KOPT-K1 (cell line): ENCODE measurements around the gene CCT3.
"Not testable (repeated sequence)": the region's sequence is repeated elsewhere in the genome, so short reads cannot be mapped to it uniquely, and the experiment has no call there.

Source experiments
- H3K27ac ChIP-seq: fragments of 200-600 bp; sonication (generic); 2 replicates; pipeline ENCODE4 v1.5.1; 2016; ENCODE audit warnings: antibody characterized with exemption, mild to moderate bottlenecking, low read depth, low read length; ENCODE audit not compliant: poor library complexity, severe bottlenecking
- H3K36me3 ChIP-seq: fragments of 200-600 bp; sonication (generic); 2 replicates; pipeline ENCODE4 v1.5.1; 2017; ENCODE audit warnings: antibody characterized with exemption, mild to moderate bottlenecking, low read length, moderate library complexity; ENCODE audit not compliant: insufficient read depth
- H3K9me3 ChIP-seq: fragments of 200-600 bp; sonication (generic); 2 replicates; pipeline ENCODE4 v1.5.1; 2017; ENCODE audit warnings: antibody characterized with exemption, low read length, mild to moderate bottlenecking; ENCODE audit not compliant: insufficient read depth, poor library complexity, severe bottlenecking

The CCT3 gene

DNA sequence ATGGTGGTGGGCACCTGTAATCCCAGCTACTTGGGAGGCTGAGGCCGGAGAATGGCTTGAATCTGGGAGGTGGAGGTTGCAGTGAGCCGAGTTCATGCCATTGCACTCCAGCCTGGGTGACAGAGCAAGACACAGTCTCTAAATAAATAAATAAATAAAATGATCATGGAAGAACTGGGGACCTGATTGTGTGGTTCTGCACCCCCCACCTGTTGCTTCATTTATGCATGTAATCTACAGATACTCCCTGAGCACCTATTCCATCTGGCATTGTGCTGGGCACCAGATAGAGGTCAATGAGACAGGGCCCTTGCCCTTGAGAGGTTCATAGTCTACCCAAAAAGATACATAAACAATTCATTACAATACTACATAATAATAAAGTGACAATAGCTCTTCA, 19.9 kb upstream of the CCT3 start:
- Histone ChIP-seq H3K9me3 (no peaks in the 10 kb centered on the region), H3K36me3 (no peaks in the 10 kb centered on the region), H3K27ac (no peak overlapping the region)

DNA sequence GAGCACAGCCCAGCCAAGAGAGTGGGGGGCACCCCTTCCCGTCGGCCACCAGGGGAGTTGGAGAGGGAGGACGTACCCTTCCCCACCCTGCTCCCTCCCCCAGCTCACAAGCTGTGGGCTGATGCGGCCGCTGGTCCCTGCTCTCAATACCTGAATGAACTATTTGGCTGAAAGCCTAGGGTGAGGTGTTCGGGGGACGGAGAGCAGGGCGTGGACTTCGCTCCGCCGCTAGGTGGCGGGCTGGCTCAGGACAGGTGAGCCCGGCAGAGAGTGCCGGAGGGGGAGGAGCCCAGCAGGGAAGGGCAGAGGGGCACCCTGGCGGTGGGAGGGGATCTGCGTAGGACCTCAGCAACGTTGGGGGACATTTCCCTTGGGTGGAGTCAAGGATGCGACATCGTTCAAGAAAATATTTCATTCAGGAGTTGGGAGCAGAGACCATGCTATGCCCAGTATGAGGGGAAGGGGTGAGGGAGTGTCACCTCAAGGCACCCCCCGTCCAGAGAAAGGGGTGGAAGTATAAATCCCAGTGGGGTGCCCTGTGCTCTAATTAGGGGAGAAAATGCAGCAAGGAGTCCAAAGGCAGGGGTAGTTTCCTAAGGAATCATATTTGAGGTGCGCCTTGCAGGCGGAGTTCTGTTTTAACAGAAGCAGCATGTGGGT, 18.9 kb upstream of the CCT3 start:
- Histone ChIP-seq H3K27ac (no peak overlapping the region), H3K36me3 (no peaks in the 10 kb centered on the region), H3K9me3 (no peaks in the 10 kb centered on the region)

DNA sequence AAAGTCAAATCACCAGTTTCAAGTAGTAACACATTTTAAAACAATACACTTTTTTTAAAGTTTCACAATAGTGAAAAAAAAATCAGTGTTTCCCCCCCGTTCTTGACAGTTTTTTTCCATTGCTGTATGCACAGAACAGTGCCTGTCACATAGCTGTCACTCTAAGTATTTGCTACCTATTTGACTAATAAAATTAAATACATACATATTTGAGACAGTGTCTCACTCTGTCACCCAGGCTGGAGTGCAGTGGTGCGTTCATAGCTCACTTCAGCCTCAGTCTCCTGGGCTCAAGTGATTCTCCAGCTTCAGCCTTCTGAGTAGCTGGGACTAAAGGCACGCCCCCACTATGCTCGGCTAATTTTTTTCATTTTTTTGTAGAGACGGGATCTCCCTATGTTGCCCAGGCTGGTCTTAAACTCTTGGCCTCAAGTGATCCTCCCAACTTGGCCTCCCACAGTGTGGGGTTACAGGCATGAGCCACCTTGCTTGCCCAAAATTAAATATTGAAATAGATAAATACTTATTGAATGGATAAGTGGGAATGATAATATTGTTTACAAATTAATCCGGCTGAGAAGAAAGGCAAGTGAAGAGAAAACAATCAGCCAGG, 18.3 kb upstream of the CCT3 start:
- H3K27ac ChIP-seq: no peak overlapping the region
- no peaks in the 10 kb centered on the region for H3K9me3 ChIP-seq
- H3K36me3 ChIP-seq: no peaks in the 10 kb centered on the region

DNA sequence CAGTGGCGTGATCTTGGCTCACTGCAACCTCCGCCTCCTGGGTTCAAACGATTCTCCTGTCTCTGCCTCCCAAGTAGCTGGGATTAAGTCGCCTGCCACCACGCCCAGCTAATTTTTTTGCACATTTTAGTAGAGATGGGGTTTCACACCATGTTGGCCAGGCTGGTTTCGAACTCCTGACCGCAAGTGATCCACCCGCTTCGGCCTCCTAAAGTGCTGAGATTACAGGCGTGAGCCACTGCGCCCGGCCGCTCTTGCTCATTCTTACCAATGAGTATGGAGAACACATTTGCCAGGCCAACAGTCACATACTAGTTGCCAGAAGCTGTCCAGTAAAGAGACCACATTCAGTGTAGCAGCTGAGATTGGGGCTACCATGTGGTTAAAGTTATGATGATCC, 14.4 kb upstream of the CCT3 start:
- not testable (repeated sequence) for H3K9me3 ChIP-seq, H3K27ac ChIP-seq

GRCh38 chr1:156347331-156347730, 9.2 kb upstream of the CCT3 start:
- H3K9me3 ChIP-seq: no peaks in the 10 kb centered on the region
- no peak overlapping the region for H3K27ac ChIP-seq
- H3K36me3 ChIP-seq: no peaks in the 10 kb centered on the region

More for the DNA sequence above, 14.4 kb upstream of the CCT3 start:
- H3K36me3 ChIP-seq: not testable (repeated sequence)

GRCh38 chr1:156346636-156347035, 8.5 kb upstream of the CCT3 start:
- Histone ChIP-seq H3K36me3 (no peaks in the 10 kb centered on the region), H3K9me3 (no peaks in the 10 kb centered on the region), H3K27ac (no peak overlapping the region)

GRCh38 chr1:156346035-156346434, 7.9 kb upstream of the CCT3 start:
- H3K9me3 ChIP-seq, H3K36me3 ChIP-seq: not testable (repeated sequence)

GRCh38 chr1:156344409-156344808, 6.3 kb upstream of the CCT3 start:
- Histone ChIP-seq H3K9me3 (no peaks in the 10 kb centered on the region), H3K36me3 (no peaks in the 10 kb centered on the region), H3K27ac (no peak overlapping the region)

More at GRCh38 chr1:156346035-156346434, 7.9 kb upstream of the CCT3 start:
- H3K27ac ChIP-seq: not testable (repeated sequence)

DNA sequence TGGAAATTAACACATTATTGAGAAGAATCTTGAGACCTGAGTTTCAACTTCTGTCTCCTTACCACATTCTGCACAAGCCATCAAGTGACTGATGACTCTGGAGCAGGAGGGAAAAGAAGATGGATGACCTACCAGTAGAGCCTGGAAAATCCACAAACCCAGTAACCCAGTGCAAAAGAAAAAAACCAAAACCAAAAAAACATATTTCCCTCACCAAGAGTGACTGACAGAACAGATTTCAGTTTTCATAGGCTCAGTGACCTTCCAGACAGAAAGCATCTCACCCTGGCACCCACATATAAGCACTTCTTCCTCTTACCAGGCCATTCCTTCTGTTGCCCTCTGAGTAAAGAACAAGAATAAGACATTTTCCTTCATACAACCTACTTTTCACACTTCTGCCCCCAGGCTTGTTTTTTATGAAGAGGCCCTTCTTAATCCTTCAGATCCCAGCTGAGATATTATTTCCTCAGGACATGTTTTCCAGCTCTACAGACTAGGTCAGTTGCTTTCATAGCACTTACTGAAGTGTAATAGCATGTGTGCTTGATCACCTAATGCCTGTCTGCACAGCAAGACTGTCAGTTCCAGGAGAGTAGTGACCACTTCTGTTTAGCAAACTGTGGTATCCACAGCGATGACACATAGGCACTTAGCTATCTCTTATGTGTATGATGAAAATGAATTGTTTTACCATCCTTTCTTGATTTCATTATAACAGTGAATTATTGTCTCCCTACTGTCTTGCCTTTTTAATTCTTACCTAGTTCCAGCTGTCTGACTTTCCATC, 4.3 kb upstream of the CCT3 start:
- no peak overlapping the region for H3K27ac ChIP-seq
- no peaks in the 10 kb centered on the region for H3K36me3 ChIP-seq
- no peaks in the 10 kb centered on the region for H3K9me3 ChIP-seq

- Histone ChIP-seq H3K27ac (peak overlapping the region; percentile 93), H3K36me3 (peaks cover 37% of the 10 kb centered on the region), H3K9me3 (no peaks in the 10 kb centered on the region)
These were observed 258 bp downstream of the CCT3 start for GRCh38 chr1:156337888-156338179.

GRCh38 chr1:156337052-156337887, 822 bp downstream of the CCT3 start:
- Histone ChIP-seq H3K27ac (peak overlapping the region; percentile 93), H3K9me3 (no peaks in the 10 kb centered on the region), H3K36me3 (peaks cover 43% of the 10 kb centered on the region)

GRCh38 chr1:156336242-156336641, 1.9 kb downstream of the CCT3 start:
- H3K9me3 ChIP-seq: no peaks in the 10 kb centered on the region
- peaks cover 53% of the 10 kb centered on the region for H3K36me3 ChIP-seq
- peak overlapping the region; percentile 93 for H3K27ac ChIP-seq

GRCh38 chr1:156323179-156323578, 14.9 kb downstream of the CCT3 start:
- H3K9me3 ChIP-seq, H3K27ac ChIP-seq: not testable (repeated sequence)
- H3K36me3 ChIP-seq: peaks cover 89% of the 10 kb centered on the region

GRCh38 chr1:156320560-156320959, 17.5 kb downstream of the CCT3 start:
- peaks cover 99% of the 10 kb centered on the region for H3K36me3 ChIP-seq
- no peaks in the 10 kb centered on the region for H3K9me3 ChIP-seq
- H3K27ac ChIP-seq: no peak overlapping the region

DNA sequence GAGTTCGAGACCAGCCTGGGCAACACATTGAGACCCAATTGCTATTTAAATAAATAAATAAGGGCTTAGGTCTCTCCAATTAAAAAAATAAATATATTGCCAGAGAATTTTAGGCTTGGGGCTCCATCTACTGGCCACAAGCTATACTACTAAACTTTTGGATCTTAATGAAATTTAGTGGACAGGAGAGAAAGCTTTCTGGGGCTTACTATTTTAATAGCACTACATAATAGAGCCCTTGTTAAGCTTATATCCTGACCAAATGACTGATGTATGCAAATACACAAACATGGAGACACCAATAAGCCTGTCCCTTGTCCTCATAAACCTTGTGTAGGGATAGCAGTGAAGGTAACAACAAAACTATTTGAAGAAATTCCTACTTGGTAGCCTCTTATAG, 18.4 kb downstream of the CCT3 start:
- Histone ChIP-seq H3K9me3 (no peaks in the 10 kb centered on the region), H3K36me3 (peaks cover 99% of the 10 kb centered on the region), H3K27ac (no peak overlapping the region)
